ENCODE results near the gene TMEM176B.

The TMEM176B gene

GRCh38 chr7:150799741-150800580, at the start of gene TMEM176B:
TSS of gene TMEM176B (minus strand) at chr7:150800364. CDS start at chr7:150796569, 3,795 bp downstream.
- peak; percentile 22 for DNase-seq

GRCh38 chr7:150849204-150849775, 49.1 kb upstream of the TMEM176B start:
- DNase-seq: no peak

- DNase-seq: no peak
These were observed 48.5 kb upstream of the TMEM176B start for GRCh38 chr7:150848561-150849115.

DNA sequence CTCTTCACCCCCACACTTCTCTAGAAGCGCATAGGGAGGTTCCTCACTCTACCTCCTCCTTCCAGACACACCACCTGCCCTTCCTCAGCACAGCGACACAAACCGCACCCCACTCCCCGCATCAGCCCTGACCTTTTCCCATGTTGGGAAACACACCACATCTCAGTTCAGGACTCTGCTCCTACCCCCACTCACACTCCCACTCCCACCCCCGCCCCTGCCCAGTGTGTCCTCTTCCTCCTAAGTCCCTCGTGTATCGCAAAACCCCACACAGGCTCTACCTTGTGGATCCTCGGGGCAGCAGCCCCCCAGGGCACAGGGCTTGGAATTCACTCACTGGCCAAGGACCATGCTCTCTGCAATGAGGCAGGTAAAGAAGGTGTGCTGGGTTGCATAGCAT, 47.9 kb upstream of the TMEM176B start:
- DNase-seq: no peak

DNA sequence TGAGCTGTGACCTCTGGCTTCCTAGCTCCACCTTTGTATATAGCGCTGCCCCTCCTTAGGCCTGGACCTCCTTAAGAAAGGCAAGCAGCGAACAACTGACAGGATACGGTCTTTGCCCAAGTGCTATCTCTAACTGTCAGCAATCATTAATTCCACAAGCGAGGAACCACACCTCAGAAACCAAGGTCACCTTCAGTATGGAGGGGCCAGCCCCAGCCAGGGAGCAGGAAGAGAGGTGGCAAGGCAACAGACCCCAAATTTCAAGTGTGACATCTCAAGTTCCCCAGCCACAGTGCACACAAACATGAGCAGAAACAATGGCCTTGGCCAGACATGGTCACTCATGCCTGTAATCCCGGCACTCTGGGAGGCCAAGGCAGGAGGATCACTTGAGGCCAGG, 47.4 kb upstream of the TMEM176B start:
- no peak for DNase-seq

DNA sequence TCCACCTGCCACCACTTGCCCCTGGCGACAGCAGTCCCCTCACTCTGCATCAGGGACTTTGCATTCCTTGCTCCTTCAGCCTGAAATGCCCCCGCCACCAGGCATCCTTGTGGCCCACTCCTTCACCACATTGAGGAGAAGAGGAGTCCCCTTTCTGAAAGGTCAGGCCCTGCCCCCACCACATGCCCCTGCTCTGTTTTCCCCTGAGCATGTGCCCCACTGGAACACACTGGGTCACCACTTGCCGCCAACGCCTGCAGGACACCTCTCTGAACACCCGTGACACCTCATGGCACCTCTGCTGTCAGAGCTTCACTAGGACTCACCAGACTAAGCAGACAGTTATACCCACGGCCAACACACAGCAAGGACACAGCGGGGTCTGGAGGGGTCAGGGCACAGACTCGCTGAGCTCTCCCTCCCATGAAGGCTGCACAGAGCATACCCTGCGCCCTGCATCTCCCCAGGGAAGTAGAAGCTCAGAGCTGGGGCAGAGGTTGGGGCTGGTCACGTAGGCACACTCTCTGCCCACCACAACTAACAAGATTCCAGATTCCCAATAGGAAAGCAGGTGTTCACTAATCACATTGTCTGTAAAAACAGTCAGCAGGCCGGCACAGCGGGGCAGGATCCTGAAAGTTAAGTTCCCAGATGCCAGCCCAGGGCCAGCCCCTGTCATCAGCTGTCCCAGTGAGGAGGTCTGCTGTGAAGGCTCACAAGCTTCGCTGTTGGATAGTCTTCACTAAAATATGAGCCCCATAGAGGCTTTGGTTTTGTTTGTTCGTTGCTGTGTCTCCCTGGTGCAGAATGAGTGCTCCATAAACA, 46.3 kb upstream of the TMEM176B start:
- DNase-seq: no peak

DNA sequence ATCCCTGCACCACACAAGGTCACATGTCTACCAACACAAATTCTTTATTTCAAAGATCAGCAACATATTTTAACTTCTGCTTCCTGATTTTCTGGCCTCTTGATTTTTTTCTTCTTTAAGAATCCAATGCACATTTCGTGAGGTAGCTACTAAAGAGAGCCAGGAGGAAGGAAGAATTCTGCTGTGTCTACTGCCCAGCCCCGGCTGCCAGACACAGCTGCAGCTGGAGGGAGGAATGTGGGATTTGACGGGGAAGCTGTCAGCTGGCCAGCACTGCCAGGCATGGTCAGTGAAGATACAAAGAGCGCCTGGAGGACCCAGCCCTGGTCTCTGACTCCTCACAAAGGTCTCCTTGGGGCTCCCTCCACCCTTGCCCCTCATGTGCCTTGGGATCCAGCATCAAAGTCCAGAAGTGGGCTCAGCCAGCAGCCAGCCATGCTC, 45.3 kb upstream of the TMEM176B start:
- DNase-seq: no peak

GRCh38 chr7:150842716-150843115, 42.6 kb upstream of the TMEM176B start:
- no peak for DNase-seq

- DNase-seq: no peak
These were observed 41.9 kb upstream of the TMEM176B start for GRCh38 chr7:150842018-150842417.

DNA sequence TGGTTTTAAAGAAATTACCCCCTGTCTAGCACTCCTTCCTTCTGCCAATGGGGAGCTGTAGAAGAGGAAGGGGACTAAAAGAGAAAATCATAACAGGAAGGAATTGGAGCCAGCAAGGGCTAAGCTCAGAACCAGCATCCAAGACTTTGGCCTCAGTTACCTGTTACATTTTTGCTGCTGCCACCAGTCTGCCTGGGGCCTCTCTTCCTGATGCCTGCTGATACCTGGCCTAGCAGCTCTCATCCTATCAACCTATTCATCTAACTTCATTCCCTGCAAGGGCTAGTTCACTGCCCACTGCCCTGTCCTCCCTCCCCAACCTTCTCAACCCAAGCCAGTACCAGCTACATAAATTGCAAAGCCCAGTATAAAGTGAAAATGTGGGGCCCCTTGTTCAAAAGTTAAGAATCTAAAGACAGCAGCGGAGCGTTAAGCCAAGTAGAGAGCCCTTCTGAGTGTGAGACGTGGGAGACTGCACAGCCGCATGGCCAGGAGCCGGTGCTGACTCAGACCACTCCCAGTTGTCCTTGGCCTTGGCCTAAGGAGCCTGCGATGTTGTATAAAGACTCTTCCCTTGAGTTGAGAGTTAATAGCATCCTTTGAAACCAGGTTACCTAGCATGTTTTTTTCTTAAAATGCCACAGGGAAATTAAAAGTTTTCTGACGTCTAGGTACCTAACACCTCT, 38.9 kb upstream of the TMEM176B start:
- DNase-seq: no peak

DNA sequence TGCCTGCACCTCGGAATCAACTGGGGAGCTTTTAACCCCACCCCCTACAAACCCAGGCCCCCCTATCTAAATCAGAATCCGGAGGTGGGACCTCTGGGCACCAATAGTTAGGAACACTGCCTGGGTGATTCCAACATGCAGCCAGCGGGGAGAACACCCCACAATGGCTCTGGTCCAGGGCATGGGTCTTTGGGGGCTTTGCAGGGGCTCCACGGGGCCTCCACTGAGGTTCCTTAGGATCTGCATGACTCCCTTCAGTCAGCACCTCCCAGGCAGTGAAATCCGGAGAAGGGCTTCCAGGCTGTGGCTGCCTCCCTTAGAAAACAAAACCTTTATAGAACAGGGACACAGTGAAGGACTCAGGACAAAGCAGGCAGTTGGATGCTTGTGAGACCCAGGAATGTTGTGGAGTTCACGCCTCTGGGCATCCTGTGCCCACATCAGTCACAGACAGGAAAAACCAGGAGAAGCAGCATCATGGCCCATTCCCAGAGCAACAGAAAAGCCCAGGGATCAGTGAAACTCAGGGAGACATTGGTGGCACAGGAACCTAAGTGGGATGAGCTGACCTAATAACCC, 35.6 kb upstream of the TMEM176B start:
- DNase-seq: no peak

- DNase-seq: no peak
These were observed 34.9 kb upstream of the TMEM176B start for GRCh38 chr7:150835019-150835418.

GRCh38 chr7:150831851-150832250, 31.7 kb upstream of the TMEM176B start:
- no peak for DNase-seq

DNA sequence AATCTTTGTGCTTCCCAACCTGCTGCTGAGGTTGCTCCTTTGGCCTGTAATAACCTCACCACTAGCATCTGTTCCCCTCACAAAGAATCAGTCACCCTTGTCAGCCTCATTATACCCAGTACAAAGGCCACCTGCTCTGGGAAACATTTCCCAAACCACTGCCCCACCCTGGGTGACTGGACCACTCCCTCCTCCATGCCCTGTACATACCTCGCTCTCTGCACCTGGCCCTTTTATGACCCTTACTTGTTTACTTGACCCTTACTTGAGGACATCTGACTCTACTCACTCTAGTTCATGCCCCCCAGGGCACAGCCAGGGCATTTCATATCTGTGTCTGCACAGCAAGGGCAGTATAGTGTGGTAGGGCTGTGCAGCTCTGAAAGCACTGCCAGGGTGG, 30.8 kb upstream of the TMEM176B start:
- no peak for DNase-seq

- no peak for DNase-seq
These were observed 29.3 kb upstream of the TMEM176B start for GRCh38 chr7:150829426-150829825.

DNA sequence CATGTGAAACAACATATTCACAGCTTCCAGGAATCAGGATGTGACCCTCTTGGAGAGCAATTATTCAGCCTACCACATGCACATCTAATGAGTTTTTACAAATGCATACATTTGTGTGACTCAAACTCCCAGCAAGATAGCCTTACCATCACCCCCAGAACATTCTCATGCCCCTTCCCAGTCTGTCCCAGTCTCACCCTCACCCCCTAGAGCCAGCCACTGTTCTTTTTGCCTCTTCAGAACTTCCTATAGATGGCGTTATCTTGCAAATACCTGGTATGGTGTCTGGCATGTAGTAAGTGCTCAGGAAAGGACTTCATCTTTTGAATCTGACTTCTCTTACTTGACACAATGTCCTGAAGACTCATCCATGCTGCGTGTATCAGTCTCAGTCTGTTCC, 28.2 kb upstream of the TMEM176B start:
- no peak for DNase-seq

GRCh38 chr7:150826061-150826849, 26.1 kb upstream of the TMEM176B start:
- no peak for DNase-seq

DNA sequence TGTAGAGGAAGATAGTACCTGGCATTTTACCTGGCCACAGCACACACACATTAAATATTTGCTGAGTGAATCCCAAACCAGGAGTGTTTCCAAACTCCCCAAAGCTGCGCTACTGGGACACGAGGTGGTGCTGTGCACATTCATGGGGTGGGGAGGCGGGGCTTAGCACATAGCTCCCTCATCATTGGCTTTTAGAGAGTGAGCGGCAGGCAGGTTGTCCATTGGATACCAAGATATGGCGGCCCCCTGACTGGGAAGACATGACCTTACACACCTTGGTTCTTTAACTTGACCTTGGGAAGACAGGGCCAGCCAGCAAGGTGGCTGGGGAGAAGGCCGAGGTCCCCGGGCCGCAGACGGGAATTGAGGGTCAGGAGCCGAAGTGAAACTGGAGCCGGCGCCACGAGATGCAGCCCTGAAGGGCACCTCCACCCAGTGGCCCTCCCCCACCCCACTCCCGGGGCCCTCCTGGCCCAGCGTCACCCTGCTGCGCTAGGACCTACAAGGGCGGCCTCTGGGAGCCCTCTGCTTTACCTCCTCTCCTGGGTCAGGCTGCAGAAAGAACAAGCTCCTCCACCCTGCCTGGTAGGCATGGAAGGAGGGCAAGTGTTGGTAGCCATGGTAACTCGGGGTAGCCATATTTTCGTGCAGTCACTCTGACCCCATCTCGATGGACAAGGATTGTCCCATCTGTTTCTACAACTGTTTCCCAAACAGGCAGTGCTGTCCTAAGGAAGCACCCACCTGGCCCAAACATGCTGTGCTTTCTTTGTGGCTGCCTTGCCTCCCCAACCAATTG, 24.4 kb upstream of the TMEM176B start:
- no peak for DNase-seq

DNA sequence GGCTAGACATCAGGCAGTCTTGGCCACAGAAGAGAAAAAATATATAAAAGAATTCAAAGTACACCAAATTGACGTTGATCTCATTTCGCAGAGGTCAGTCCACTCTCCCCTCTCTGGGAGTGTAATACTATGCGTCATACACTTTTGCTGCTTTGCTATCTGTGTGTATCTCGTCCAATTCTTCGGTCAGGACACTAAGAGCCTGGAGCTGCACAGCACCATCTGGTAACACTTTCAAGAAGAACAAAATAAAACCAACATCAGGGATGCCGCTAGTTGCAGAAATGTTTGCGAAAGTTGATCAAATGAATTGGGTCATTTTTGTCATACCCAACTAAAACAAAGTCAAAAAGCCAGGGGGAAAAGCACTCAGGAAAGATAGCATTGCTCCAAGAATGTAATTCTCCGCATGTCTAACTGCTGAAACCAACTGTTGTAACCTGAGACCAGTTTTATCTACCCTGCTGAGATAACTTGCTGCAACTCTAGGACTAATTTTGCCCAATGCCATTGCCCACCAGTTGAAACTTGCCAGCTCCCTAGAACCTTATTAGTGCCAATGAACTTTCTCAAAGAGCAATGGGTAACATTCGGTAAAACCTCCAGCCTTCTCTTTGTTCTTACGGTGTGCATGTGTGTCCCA, 23.4 kb upstream of the TMEM176B start:
- no peak for DNase-seq

GRCh38 chr7:150823043-150823442, 22.9 kb upstream of the TMEM176B start:
- DNase-seq: no peak

Data from activated T-cell treated with anti-CD3 and anti-CD28 coated beads, Interleukin-2, amount 50 U/mL, for 1 hour (primary cell).